Measurements from ENCODE around the gene PPP2R3A.
"Not testable (repeated sequence)": the region's sequence is repeated elsewhere in the genome, so short reads cannot be mapped to it uniquely, and the experiment has no call there.

Gene PPP2R3A

GRCh38 chr3:136083641-136084382 lies 118.3 kb downstream of the PPP2R3A start:
- not testable (repeated sequence) for DNase-seq (ENCODE audit: low read depth)

GRCh38 chr3:136085067-136085466 lies 119.5 kb downstream of the PPP2R3A start:
- not testable (repeated sequence) for DNase-seq (ENCODE audit: low read depth)

GRCh38 chr3:136093771-136094170 lies 128.2 kb downstream of the PPP2R3A start:
- DNase-seq (ENCODE audit: low read depth), result no peak

GRCh38 chr3:136105044-136105443 lies 139.5 kb downstream of the PPP2R3A start:
- no peak for DNase-seq (ENCODE audit: low read depth)

GRCh38 chr3:136106101-136106500 lies 140.6 kb downstream of the PPP2R3A start:
- no peak for DNase-seq (ENCODE audit: low read depth)

- no peak for DNase-seq (ENCODE audit: low read depth)
These were observed 144.0 kb downstream of the PPP2R3A start for GRCh38 chr3:136109499-136109898.

- DNase-seq (ENCODE audit: low read depth), result no peak
These were observed 145.0 kb downstream of the PPP2R3A start for GRCh38 chr3:136110481-136110880.

- DNase-seq (ENCODE audit: low read depth), result no peak
These were observed 148.9 kb downstream of the PPP2R3A start for GRCh38 chr3:136114421-136114820.

GRCh38 chr3:136119332-136119731 lies 153.8 kb downstream of the PPP2R3A start:
- not testable (repeated sequence) for DNase-seq (ENCODE audit: low read depth)

GRCh38 chr3:136119783-136120182 lies 154.3 kb downstream of the PPP2R3A start:
- not testable (repeated sequence) for DNase-seq (ENCODE audit: low read depth)

GRCh38 chr3:136120373-136121348 lies 155.1 kb downstream of the PPP2R3A start:
- peak; percentile 84 for DNase-seq (ENCODE audit: low read depth)

- DNase-seq (ENCODE audit: low read depth), result no peak
These were observed 156.5 kb downstream of the PPP2R3A start for GRCh38 chr3:136122006-136122405.

GRCh38 chr3:136131647-136132046 lies 166.1 kb downstream of the PPP2R3A start:
- not testable (repeated sequence) for DNase-seq (ENCODE audit: low read depth)

GRCh38 chr3:136134091-136134490 lies 168.6 kb downstream of the PPP2R3A start:
- no peak for DNase-seq (ENCODE audit: low read depth)

GRCh38 chr3:136135039-136135802 lies 169.7 kb downstream of the PPP2R3A start:
- no peak for DNase-seq (ENCODE audit: low read depth)

GRCh38 chr3:136136454-136136853 lies 170.9 kb downstream of the PPP2R3A start:
- DNase-seq (ENCODE audit: low read depth), result no peak

GRCh38 chr3:136141291-136141785 lies 175.8 kb downstream of the PPP2R3A start:
- DNase-seq (ENCODE audit: low read depth), result peak; percentile 35

GRCh38 chr3:136141891-136142290 lies 176.4 kb downstream of the PPP2R3A start:
- DNase-seq (ENCODE audit: low read depth), result peak; percentile 22

- peak; percentile 92 for DNase-seq (ENCODE audit: low read depth)
These were observed 177.1 kb downstream of the PPP2R3A start for GRCh38 chr3:136142592-136142991.

GRCh38 chr3:136144397-136144796 lies 178.9 kb downstream of the PPP2R3A start:
- not testable (repeated sequence) for DNase-seq (ENCODE audit: low read depth)

GRCh38 chr3:136146981-136147729 lies 181.6 kb downstream of the PPP2R3A start:
- peak; percentile 20 for DNase-seq (ENCODE audit: low read depth)
